Activated CD4-positive, alpha-beta T cell treated with anti-CD3 and anti-CD28 coated beads for 36 hours (primary cell): Measurements from ENCODE around the gene SLC35G2. TPM values are rescaled to one million over a fixed set of nuclear protein-coding genes. Genes with fewer than 3 reads are reported as not detected.
A peak's percentile ranks its signal among the peaks of the same experiment; 100 is the strongest.

ENCODE experiments used
- ATAC-seq: fragments of 200-7000 bp; cut with Tn5 transposase; one replicate; pipeline ENCODE4 v1.10.0; 2021; ENCODE audit warnings: mild to moderate bottlenecking, moderate library complexity
- CTCF ChIA-PET: fragments of 350-600 bp; sonication (Branson Sonifier 250); formaldehyde crosslinking; loops from one replicate; lab custom pipeline; 2021; ENCODE audit warnings: antibody characterized with exemption; lab: Charles Lee
- POLR2A ChIA-PET: fragments of 350-600 bp; sonication (Branson Sonifier 250); formaldehyde crosslinking; loops from one replicate; lab custom pipeline; 2021; ENCODE audit warnings: antibody characterized with exemption, inconsistent platforms; lab: Charles Lee
- DNase-seq: peaks from one replicate; pipeline ENCODE4 v3.0.0-alpha.2; 2020
- H3K27ac Mint-ChIP-seq: one replicate; pipeline ENCODE4 v1.8.0; 2021; ENCODE audit warnings: mixed read lengths
- H3K27me3 Mint-ChIP-seq: one replicate; pipeline ENCODE4 v1.8.0; 2021; ENCODE audit warnings: mixed read lengths
- H3K36me3 Mint-ChIP-seq: one replicate; pipeline ENCODE4 v1.8.0; 2021; ENCODE audit warnings: low read depth, mixed read lengths
- H3K4me1 Mint-ChIP-seq: one replicate; pipeline ENCODE4 v1.8.0; 2021; ENCODE audit warnings: mixed read lengths
- H3K4me3 Mint-ChIP-seq: one replicate; pipeline ENCODE4 v1.8.0; 2021; ENCODE audit warnings: mild to moderate bottlenecking, moderate library complexity, mixed read lengths
- H3K9me3 Mint-ChIP-seq: one replicate; pipeline ENCODE4 v1.8.0; 2021; ENCODE audit warnings: low read depth, mixed read lengths
- intact Hi-C, 2 experiments: fragments of 100-400 bp; cut with DNase I in 1 of 2; cut with micrococcal nuclease in 1 of 2; formaldehyde crosslinking; loops; one replicate each; pipeline versions ENCODE4 v1.14.2 to v1.15.1; 2022 to 2024; cut with DNase I, micrococcal nuclease
- total RNA-seq, 2 experiments: library from RNA; stranded (reverse); gene quantifications; one replicate each; pipeline ENCODE4 v1.2.3, GENCODE V29; 2021

SLC35G2 gene
- total RNA-seq, 2 experiments from 2014 or later = 1.7 to 2.0 TPM

DNA sequence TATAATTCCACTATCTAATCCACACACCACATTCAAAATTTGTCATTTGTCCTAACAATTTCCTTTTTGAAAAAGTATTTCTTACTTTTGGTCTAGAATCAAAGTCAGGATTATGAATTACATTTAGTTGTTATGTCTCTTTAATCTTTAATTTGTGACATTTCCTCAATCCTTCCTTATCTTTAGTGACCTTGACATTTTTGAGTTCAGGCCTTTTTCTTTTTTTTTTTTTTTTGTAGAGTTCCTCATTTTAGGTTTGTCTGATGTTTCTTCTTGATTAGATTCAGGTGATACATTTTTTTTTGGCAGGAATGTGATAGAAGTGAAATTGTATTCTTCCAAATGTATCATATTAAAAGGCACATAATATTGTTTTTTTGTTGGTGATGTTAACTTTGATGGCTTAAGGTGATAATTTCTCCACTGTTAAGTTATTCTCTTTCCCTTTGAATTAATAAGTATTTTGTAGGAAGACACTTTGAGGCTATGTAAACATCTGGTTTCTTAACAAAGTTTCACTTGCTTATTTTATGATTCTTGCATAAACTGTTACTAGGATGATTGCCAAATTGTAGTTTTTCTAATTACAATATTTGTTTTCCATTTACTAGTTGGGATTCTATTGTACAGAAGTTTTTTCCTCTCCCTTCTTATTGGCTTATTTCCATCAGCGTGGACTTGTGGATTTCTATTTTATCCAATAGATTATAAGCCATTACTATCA is 16.3 kb downstream of the SLC35G2 start:
- intact Hi-C loops = no loop called here
- Mint-ChIP-seq H3K4me1 (peaks cover 16% of the 10 kb centered on the region), H3K27me3 (peaks cover 10% of the 10 kb centered on the region), H3K4me3 (no peak overlapping the region), H3K36me3 (peaks cover 9% of the 10 kb centered on the region), H3K9me3 (no peaks in the 10 kb centered on the region), H3K27ac (no peak overlapping the region)
- no peak for DNase-seq
- ChIA-PET CTCF (no interaction called here), POLR2A (no interaction called here)
- ATAC-seq = no peak

DNA sequence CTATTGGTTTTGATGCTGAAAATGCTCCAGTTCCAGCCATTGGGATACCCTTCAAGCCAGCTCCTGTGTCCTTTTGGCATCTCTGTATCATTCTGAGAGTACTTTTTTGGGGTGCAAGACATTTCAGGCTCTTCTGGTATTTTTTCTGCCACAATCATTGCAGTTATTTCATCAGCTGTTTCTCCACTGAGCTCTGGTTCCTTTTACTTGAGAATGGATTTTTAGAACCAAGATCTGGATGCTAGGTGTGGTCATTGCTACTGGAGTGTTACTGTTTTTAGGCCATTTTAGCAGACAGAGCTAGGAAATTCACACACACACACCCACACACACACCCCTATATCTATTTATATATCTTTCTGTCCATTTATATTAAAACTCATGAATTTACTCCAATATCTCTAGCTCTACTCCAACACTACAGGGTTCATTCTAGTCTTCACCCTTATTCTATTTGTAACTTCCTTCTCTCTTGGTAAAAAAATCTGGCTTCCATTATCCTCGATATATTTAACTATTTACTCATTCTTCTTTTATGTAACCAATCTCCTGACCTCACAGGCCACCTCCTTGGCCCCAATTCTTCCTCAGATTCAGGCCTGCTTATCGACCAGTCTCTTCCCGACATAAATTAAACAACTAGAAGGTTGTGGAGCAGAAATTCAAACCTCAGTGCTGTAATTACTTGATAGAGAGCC is 17.0 kb downstream of the SLC35G2 start:
- ATAC-seq = no peak
- peaks cover 9% of the 10 kb centered on the region for H3K36me3 Mint-ChIP-seq
- H3K27ac Mint-ChIP-seq = no peak overlapping the region
- peaks cover 16% of the 10 kb centered on the region for H3K4me1 Mint-ChIP-seq
- H3K27me3 Mint-ChIP-seq = peaks cover 8% of the 10 kb centered on the region
- no peak overlapping the region for H3K4me3 Mint-ChIP-seq
- POLR2A ChIA-PET = no interaction called here
- CTCF ChIA-PET = no interaction called here
- DNase-seq = no peak
- intact Hi-C loops = no loop called here
- no peaks in the 10 kb centered on the region for H3K9me3 Mint-ChIP-seq

DNA sequence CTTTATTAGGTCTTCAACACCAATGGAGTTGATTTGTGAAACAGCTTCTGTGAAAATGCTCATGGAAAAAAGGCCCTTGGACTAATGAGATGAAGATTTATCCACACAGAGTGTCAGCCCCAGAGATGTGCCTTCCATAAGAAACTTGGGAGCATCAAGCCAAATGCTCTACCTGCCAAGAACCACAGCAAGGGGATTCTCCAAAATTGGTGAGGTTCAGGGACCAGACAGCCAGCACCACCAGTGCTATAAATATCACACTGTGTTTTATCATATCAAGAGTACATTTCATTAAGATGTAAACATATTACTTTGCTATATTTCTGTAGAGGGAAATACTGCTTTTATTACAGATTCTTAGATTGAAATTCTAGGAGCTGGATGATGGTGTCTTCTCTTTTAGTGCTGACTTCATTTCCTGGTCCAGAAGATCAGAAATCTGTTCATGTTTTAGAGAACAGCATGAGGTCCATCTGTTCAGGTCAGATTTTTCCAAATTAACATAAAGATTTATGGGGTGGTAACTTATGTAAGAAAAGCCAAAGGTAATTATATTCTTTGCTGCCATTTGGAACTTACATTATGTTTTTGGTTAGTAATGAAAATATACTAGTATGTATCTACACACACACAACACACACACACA is 17.7 kb downstream of the SLC35G2 start:
- CTCF ChIA-PET = no interaction called here
- peaks cover 9% of the 10 kb centered on the region for H3K36me3 Mint-ChIP-seq
- POLR2A ChIA-PET = no interaction called here
- ATAC-seq = no peak
- DNase-seq = no peak
- no peaks in the 10 kb centered on the region for H3K9me3 Mint-ChIP-seq
- H3K27me3 Mint-ChIP-seq = peaks cover 5% of the 10 kb centered on the region
- no peak overlapping the region for H3K4me3 Mint-ChIP-seq
- no peak overlapping the region for H3K27ac Mint-ChIP-seq
- intact Hi-C loops = no loop called here
- peaks cover 16% of the 10 kb centered on the region for H3K4me1 Mint-ChIP-seq

DNA sequence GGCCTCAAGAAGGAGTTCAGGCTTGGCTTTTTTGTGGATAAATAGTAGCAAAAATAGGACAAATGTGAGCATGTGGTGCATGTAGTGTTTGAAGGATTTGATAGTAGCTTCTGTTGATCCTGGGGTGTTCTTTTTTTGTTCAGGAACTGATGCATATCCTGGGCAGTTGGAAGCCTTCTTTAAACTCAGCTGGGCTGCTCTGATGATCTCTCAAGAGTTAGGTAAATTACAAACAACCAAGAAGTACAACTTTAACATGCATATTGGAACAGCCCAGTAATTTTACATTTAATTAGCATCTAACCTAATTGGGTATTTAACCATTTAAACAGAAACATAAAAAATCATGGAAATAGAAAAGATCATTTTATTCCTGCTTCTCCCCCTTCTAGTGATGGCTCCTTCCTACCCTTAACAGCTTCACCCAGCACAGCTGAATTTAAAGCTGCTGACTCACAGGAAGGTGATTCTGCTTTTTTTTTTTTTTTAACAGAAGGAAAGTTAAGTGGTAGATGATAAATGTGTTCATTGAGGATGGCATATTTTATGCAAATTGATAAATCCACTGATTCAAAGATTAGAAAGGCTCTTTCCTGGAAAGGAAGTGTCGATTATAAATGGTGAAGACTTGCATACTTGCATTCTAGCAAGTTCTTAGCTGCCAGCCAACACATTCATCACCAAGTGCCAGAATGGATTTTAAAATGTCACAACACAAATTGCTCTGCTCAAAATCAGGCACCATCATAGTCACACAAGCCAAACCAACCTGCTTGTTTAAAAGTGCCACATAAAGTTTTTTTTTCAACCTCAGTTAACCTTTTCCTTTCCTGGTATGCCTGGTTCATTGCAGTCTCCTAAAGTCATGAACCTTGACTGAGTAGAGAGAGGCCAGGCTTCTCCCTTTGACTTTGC is 20.0 kb downstream of the SLC35G2 start:
- no peaks in the 10 kb centered on the region for H3K9me3 Mint-ChIP-seq
- H3K36me3 Mint-ChIP-seq = peaks cover 19% of the 10 kb centered on the region
- intact Hi-C loops = no loop called here
- ChIA-PET POLR2A (interaction anchor here (1.4 kb wide), 1 partner anchor 23 kb away, joined by 5 read pairs; the partner anchor contains the start of gene NCK1), CTCF (interaction anchor here (0.5 to 1.1 kb wide), 4 partner anchors 20 to 420 kb away, joined by 3 to 4 read pairs (median 4); no protein-coding TSS in a partner anchor)
- DNase-seq (no peak), ATAC-seq (peak; percentile 68)
- no peak overlapping the region for H3K4me3 Mint-ChIP-seq
- peak overlapping the region; percentile 40 for H3K27ac Mint-ChIP-seq
- H3K27me3 Mint-ChIP-seq = no peaks in the 10 kb centered on the region
- peaks cover 16% of the 10 kb centered on the region for H3K4me1 Mint-ChIP-seq

DNA sequence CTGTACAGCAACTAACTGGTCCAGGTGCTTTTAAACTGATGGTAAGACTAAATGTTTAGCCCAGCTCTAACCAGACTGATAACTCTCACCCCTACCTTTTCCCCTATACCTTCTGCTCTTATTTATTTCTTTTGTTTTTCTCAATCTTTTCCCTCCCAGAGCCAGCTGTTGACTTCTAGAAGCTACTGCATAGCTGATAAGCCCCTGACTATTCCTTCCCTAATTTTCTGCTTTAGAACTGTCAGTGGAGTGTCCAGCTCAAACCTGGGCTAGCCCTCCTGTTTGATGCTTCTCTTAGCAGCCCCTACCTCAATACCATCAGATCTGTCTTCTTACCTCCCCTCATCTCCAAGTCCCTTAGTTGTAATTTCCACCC is 20.6 kb downstream of the SLC35G2 start:
- Mint-ChIP-seq H3K27me3 (no peaks in the 10 kb centered on the region), H3K4me3 (no peak overlapping the region), H3K9me3 (no peaks in the 10 kb centered on the region), H3K27ac (peak overlapping the region; percentile 32), H3K4me1 (peaks cover 16% of the 10 kb centered on the region), H3K36me3 (peaks cover 19% of the 10 kb centered on the region)
- ChIA-PET CTCF (interaction anchor here (0.5 to 1.1 kb wide), 5 partner anchors 19 to 421 kb away, joined by 3 to 4 read pairs (median 4); partner anchors contain the start of gene STAG1), POLR2A (interaction anchor here (1.4 kb wide), 1 partner anchor 23 kb away, joined by 5 read pairs; the partner anchor contains the start of gene NCK1)
- ATAC-seq = no peak
- intact Hi-C loops = no loop called here
- no peak for DNase-seq

DNA sequence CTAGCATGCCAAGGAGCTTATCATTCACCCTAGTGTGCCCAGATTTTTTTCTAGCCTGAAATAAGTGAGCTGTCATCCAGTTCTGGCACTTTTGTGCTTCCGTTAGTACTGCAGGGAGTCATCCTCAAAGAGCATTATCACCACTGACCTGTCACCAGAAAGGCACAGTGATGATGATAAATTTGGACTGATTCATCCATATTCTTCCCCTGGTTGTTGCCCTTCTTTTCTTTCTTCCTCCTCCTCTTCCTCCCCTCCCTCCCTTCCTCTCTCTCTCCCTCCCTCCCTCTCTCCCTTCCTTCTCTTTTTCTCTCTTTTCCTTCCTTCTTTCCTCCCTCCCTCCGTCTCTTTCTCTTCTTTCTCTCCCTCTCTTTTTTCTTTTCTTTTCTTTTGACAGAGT is 21.3 kb downstream of the SLC35G2 start:
- POLR2A ChIA-PET = interaction anchor here (1.4 kb wide), 1 partner anchor 22 kb away, joined by 5 read pairs; the partner anchor contains the start of gene NCK1
- no peak overlapping the region for H3K4me3 Mint-ChIP-seq
- intact Hi-C loops = no loop called here

DNA sequence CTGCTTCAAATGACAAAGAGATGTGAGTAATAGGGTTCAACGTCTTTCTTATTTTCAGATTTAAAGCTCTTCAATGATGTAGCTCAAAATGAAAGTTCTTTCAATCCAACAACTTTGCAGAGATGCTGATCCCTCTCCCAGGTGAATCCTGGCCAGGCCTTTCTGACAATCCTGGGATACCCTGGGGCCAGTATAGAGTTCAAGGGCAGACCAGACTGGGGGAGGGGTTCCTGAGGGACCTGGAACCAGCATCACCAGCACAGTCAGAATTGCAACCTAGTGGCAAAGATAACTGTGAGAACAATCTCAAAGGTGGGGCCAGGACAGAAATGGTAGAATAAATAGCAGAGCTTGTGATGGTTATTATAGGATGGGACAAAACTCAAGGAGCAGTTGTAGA is 23.4 kb downstream of the SLC35G2 start:
- Mint-ChIP-seq H3K27me3 (no peaks in the 10 kb centered on the region), H3K4me3 (no peak overlapping the region), H3K27ac (no peak overlapping the region), H3K36me3 (peaks cover 28% of the 10 kb centered on the region), H3K4me1 (peaks cover 16% of the 10 kb centered on the region), H3K9me3 (no peaks in the 10 kb centered on the region)
- no peak for ATAC-seq
- CTCF ChIA-PET = interaction anchor here (0.7 to 0.9 kb wide), 2 partner anchors 91 to 451 kb away, joined by 3 read pairs; no protein-coding TSS in a partner anchor
- intact Hi-C loops = no loop called here
- POLR2A ChIA-PET = no interaction called here
- no peak for DNase-seq

More for the DNA sequence above, 21.3 kb downstream of the SLC35G2 start:
- ATAC-seq (no peak), DNase-seq (no peak)
- peaks cover 24% of the 10 kb centered on the region for H3K36me3 Mint-ChIP-seq
- H3K27me3 Mint-ChIP-seq = no peaks in the 10 kb centered on the region
- CTCF ChIA-PET = interaction anchor here (1.0 to 1.3 kb wide), 4 partner anchors 19 to 264 kb away, joined by 3 to 4 read pairs (median 4); partner anchors contain the start of gene STAG1
- no peaks in the 10 kb centered on the region for H3K9me3 Mint-ChIP-seq
- H3K27ac Mint-ChIP-seq = no peak overlapping the region
- H3K4me1 Mint-ChIP-seq = peaks cover 16% of the 10 kb centered on the region

DNA sequence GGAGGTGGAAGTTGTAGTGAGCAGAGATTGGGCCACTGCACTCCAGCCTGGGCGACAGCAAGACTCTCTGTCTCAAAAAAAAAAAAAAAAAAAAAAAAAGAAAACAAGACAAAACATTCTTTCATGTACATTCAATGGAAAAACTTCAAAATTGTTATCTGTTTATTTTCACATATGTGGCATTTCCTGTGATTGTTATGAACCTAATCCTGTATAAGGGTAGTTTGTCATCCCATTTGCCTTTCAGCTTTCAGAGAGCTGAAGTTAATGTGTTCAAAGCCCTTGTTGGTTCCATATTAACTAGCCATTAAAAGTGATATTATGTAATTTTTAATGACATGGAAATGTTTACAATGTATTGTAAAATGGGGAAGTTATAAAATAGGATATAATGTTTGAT is 25.8 kb downstream of the SLC35G2 start:
- Mint-ChIP-seq H3K4me1 (peaks cover 4% of the 10 kb centered on the region), H3K27ac (no peak overlapping the region), H3K4me3 (no peak overlapping the region), H3K9me3 (no peaks in the 10 kb centered on the region), H3K27me3 (no peaks in the 10 kb centered on the region), H3K36me3 (peaks cover 23% of the 10 kb centered on the region)
- POLR2A ChIA-PET = interaction anchor here (0.7 kb wide), 1 partner anchor 80 kb away, joined by 4 read pairs; no protein-coding TSS in a partner anchor
- ATAC-seq (no peak), DNase-seq (no peak)
- intact Hi-C loops = no loop called here
- CTCF ChIA-PET = no interaction called here

DNA sequence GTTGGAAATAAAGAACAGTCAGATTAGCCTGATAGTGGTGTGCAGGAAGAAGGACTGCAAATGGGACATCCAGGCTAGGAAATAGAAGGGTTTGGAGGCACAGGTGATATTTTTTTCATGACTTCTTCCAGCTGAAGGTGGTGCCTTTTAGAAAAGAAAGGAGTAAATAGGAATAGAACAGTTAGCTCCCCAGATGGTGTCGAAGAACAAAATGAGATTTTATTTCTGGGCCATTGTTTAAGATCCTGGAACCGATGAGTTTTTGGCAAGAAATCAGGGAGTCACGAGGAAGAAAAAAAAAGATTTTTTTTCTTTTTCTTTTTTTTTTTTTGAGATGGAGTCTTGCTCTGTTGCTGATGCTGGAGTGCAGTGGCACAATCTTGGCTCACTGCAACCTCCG is 33.3 kb downstream of the SLC35G2 start:
- CTCF ChIA-PET = no interaction called here
- Mint-ChIP-seq H3K9me3 (no peaks in the 10 kb centered on the region), H3K27ac (no peak overlapping the region), H3K27me3 (no peaks in the 10 kb centered on the region), H3K4me3 (no peak overlapping the region), H3K4me1 (peaks cover 4% of the 10 kb centered on the region), H3K36me3 (peaks cover 34% of the 10 kb centered on the region)
- intact Hi-C loops = no loop called here
- ATAC-seq (no peak), DNase-seq (no peak)
- POLR2A ChIA-PET = interaction anchor here (0.7 to 0.8 kb wide), 2 partner anchors 10 to 1314 kb away, joined by 3 read pairs; partner anchors contain the start of gene NCK1

DNA sequence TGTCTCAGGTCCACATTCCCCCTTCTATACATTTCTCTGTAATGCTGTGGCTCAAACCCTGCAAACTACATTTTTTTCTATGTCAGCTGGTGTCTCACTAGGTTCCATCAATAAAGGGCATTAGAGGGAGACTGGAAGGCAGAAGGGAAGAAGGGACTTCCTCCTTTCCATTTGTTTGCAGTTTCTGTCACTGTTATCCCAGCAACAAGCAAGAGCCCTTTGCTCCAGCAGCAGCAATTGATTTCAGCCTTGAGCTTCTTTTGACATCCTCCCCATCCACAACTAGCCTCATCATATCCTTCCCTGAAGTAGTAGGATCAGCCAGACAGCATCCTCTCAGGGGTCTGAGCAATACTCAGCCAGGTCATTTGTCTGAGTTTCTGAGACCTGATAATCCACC is 37.7 kb downstream of the SLC35G2 start:
- H3K4me3 Mint-ChIP-seq = no peak overlapping the region
- POLR2A ChIA-PET = no interaction called here
- ATAC-seq (no peak), DNase-seq (no peak)
- H3K36me3 Mint-ChIP-seq = peaks cover 39% of the 10 kb centered on the region
- H3K9me3 Mint-ChIP-seq = no peaks in the 10 kb centered on the region
- intact Hi-C loops = no loop called here
- H3K27me3 Mint-ChIP-seq = no peaks in the 10 kb centered on the region
- H3K27ac Mint-ChIP-seq = no peak overlapping the region
- H3K4me1 Mint-ChIP-seq = peaks cover 24% of the 10 kb centered on the region
- CTCF ChIA-PET = interaction anchor here (1.2 kb wide), 1 partner anchor 95 kb away, joined by 3 read pairs; no protein-coding TSS in a partner anchor
